Esophagus mucosa (tissue), 1 donor: ENCODE results near the gene FKBP8. TPM values are rescaled to one million over a fixed set of nuclear protein-coding genes. Genes with fewer than 3 reads are reported as not detected.

Experiments used
- ATAC-seq: fragments of 200-7000 bp; cut with Tn5 transposase; one replicate; pipeline ENCODE4 v1.9.1; 2020
- total RNA-seq: library from RNA; stranded (reverse); gene quantifications from one replicate; pipeline ENCODE4 v1.2.4, GENCODE V29; 2023
- donor health status: DM: yes; HTN: yes; CAD: no.

FKBP8 gene
- total RNA-seq, 1 donor from 2014 or later: 125 TPM

DNA sequence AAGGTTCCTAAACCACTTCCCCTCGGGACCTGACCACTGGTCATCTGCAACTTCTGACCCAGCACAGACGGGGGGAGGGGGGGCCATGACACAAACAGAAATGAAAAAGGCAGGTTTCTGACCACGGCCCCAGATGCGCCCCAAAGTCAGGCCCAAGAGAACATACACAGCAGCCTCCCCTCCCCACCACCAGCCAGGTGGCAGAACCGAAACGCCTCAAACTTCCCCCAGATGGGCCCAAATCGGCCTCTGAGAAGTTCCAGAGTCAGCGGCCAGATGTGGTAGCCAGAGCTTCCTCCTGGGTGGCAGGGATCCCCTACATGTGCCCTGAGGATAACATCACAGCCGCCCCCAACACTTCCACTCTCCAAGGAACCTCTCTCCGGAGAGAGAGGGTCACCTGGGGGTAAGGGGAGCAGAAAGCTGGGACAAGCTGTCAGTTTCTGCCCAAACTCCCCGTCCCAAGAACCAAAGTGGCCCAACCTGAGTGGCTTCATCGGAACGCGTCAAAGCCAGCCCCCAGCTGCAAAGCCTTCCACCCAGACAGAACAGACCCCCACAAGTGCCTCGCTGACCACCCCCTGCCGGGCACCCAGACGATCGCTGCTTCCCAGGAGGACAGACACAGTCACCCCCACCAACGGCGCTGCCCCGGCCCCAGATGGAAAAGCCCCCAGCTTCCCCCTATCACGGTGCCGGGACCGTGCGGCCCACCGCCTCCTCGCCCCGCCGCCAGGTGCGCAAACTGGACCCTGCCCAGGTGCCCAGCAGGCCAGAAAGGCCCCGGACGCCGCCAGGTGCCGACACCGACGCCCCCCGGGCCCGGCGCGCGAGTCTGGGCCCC is 22.3 kb downstream of the FKBP8 start:
- ATAC-seq: peak; percentile 0

DNA sequence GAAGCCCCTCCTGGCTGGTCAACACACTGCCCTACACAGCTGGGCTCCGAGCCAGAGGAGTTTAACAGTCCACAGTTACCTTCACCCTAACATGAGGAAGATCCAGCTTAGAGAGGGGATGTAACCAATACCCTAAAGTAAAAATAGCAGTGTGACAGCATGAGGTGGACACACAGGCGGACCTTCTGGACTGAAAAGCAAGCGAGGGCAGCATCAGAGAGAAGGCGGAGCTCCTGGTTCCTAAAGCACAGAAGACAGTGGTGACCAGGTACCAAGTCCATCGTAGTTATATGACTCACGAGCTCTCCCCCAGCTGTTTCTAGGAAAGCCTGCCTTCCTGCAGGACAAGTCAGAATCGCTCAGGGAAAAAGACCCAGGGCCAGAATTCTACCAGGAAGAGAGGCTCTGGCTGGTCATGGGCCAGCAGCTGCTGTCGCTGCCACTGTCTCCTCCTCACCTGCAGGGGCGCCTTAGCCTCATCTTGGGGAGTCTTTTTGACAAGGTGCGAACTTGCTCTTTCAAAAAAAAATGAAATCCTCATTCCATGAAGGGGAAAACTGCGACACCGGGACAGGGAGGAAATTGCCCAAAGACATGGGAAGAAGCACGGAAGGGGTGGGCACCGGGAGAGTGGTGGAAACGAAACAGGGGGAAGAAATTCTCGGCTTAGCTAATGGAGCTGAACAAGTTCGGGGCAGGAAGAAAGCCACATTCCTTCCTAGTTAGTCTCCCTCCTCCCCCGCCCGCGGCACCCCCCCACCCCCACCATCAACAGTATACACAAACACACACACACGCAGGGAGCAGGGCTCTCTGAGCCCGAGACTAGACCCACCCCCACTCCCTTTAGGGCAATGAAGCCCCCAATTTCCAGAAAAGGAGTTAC is 23.2 kb downstream of the FKBP8 start:
- ATAC-seq: peak; percentile 8

DNA sequence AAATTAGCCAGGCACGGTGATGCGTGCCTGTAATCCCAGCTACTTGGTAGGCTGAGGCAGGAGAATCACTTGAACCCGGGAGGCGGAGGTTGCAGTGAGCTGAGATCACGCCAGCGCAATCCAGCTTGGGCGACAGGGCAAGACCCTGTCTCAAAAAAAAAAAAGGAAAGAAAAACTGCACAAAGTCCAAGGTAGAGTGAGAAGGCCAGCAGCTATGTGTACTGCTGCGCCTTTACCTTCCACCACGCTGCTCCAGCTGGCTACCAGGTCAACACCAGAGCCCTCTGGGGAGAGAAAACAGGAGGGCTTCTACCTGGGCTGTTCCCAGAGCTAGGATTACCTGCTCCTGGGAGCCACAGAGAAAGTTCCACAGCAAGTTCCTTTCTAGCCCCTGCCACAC is 24.7 kb downstream of the FKBP8 start:
- ATAC-seq: no peak

DNA sequence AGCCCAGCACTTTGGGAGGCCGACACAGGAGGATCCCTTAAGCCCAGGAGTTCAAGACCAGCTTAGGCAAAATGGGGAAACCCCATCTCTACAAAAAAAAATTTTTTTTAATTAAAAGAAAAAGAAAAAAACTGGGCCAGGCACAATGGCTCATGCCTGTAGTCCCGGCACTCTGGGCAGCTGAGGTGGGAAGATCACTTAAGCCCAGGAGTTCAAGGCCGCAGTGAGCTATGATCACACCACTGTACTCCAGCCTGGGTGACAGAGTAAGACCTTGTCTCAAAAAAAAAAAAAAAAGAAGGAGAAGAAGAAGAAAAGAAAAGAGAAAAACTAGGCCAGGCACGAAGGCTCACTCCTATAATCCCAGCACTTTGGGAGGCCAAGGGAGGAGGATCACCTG is 25.8 kb downstream of the FKBP8 start:
- no peak for ATAC-seq

DNA sequence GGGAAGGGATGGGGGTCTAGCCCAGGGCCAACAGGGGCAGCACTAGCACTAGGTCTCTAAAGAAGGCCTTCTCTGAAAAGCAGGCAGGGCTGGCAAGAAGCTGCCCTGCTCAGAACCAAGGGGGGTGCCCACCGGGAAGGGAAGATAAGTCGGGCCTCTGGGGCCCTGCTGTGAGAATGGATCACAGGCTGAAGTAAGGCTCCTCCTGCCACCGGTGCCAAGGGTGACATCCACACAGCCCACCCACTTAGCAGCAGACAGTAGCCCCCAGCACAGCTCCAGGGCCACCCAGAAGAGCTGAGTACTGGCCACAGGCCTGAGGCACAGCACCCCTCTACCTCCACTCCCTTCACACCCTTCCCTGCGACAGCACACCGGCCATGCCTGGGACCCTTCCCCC is 27.4 kb downstream of the FKBP8 start:
- no peak for ATAC-seq

DNA sequence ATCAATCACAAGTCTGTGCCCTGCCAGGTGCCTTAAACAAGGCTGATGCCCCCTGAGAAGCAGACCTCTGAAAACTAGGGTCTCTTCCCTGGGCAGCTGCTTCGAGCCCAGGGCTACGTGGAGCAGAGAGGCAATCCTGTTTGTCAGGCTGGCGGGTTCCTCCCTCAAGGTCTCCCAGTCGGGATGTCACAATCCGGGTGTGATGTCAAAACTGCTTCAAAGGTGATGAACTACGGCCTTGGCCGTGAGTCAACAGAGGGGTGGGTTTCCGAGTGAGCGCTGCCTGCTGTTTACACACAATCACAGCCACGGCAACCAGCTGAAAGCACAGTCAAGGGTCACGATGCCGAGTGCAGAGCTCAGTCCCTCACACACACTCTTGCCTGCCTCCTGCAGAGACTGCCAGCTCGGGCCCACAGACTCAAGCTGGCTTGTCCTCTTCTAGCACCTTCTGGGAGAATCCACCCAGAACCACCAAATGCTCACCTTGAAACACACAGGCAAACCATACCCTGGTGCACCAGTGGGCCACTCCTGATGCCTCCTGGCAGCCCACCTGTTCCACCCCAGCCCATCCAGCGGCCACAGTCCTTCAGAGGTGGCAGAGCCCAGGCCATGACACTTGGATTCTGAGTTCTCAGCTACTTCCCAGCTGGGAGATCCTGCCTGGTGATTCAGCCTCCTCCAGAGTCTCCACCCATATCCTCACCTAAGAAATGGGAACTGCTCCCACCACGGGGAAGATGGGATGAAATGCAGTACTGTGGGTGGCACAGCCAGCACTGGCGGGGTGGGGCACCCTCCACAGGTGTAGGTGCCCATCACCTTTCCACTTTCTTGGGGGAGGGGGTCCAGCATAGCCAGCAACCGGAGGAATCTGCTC is 28.3 kb downstream of the FKBP8 start:
- ATAC-seq: peak; percentile 63

DNA sequence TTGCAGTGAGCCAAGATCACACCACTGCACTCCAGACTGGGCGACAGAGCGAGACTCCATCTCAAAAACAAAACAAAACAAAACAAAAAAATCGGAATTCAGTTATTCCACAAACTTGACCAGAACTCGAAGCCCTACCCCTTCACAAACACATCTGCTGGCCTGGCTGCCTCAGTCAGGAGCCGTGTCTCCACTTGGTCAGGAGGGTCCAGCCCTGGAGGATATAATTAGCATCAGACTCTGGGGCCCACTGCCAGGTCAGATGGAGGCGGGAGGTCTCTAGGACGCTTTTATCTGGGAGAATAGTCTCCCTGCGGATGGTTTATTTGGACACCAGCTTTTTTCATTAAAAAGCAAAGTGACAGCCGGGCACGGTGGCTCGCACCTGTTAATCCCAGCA is 29.5 kb downstream of the FKBP8 start:
- no peak for ATAC-seq

DNA sequence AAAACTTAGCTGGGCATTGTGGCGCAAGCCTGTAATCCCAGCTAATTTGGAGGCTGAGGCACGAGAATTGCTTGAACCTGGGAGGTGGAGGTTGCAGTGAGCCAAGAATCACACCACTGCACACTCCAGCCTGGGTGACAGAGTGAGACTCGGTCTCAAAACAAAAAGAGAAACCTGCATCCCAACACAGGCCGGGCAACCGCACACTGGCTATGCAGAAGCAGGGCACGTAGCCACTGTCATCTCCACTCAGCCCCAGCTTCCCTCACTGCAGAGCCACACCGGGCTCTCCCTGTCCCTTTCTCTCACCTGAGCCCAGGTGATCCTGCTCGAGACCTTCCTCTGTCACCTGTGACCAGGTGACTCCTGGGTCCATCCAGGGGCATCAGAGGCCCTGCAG is 33.2 kb downstream of the FKBP8 start:
- no peak for ATAC-seq

DNA sequence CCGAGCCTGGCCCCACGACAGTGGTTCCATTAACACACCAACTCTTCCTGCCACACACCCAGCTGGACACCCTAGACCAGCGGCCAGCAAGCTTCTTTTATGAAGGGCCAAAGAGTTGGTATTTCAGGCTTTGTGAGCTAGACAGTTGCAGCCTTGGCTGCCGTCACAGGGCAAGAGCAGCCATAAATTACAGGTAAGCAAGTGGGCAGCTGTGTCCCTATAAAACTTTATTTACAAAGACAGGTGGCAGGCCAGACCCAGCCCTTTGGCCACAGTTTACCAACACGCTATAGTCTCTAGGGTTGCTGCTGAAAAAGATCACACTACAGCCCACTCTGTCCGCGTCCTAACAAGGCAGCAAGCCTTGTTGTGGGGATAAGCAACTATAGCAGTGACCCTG is 34.8 kb downstream of the FKBP8 start:
- no peak for ATAC-seq

DNA sequence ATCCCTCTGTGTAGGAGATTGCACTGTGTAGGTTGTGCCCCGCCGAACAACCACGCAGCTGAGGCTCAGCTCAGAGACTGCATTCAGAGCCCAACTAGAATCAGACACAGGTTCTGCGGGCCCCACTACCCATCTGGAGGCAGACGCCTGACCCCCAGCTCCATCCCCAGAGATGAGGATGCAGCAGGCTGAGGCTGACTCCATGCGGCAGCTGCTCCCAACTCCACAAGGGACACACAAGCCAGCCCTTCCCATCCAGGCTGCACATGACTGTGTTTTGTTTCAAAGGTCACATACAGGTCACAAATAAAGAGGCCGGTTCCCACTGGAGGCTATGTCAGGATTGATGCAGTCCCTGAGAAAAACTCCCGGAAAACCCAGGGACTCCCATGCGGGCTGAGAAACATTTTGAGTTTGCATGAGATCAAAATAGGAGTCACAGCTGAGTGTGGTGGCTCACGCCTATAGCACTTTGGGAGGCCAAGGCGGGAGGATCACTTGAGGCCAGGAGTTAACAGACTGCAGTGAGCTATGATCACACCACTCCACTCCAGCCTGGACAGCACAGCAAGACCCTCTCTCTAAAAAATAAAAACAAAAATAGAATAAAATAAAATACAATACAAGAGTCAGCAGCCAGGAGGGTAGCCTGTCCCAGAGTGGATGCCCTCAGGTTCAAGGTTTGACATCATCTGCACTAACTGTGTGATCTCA is 35.5 kb downstream of the FKBP8 start:
- ATAC-seq: no peak

DNA sequence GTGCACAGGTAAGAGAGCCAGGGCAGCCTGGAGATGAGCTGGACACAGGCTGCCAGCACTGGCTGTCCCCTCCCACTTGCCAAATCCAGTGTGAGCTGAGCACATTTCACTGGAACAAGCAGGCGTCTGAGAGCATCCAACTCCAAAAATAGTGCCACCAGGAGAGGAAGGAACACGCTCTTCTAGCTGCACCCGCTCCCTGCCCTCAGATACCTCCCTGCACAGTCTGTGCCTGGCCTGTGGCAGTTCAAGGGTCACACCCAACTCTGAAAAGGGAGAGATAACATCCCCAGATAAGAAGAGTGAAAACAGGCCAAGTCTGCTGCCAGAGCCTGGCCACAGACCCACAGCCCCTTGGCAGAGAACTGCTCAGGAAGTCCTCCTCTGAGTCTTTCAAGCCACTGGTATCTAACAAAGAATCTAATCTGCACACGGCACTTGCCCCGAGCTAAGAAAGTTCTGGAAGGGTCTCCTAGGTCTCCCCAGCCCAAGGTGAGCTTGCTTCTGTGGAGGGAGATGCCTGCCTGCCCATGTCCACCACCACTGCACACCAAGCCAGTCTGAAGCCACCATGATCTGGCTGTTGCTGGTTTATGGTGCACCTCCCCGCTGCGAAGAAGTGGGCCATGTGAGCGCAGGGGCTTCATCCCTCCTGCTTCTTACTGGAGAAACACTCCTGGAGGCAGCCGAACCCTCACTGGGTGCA is 36.2 kb downstream of the FKBP8 start:
- ATAC-seq: no peak

DNA sequence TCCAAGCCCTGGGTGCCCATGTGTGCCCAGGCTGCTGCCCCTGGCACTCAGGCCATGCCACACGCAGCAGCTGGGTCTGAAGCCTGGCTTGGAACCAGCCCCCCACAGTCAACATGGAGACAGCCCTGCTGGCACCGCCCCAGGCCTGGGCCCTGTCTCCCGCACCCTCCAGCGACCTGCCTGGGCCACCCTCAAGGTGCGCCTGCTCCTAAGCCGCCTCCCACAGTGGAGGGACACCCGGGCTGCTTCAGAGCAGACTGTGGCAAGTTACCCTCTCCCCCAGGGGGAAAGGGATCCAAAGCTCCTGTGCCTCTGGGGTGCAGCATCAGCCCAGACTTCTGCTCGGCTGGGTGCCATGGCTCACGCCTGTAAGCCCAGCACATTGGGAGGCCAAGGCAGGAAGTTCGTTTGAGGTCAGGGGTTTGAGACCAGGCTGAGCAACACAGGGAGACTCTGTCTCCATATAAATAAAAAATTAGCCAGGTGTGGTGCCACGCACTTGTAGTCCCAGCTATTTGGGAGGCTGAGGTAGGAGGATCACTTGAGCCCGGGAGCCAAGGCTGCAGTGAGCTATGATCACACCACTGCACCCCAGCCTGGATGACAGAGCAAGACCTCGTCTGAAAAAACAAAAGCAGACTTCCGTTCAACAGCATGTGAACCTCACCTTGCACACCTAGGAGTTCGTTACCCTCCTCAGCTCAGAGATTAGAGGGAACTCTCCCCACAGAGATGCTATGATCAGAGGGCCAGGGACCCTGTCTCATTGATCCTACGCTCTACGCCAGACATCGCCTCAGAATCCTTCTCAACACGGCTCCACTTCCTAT is 37.1 kb downstream of the FKBP8 start:
- ATAC-seq: no peak

DNA sequence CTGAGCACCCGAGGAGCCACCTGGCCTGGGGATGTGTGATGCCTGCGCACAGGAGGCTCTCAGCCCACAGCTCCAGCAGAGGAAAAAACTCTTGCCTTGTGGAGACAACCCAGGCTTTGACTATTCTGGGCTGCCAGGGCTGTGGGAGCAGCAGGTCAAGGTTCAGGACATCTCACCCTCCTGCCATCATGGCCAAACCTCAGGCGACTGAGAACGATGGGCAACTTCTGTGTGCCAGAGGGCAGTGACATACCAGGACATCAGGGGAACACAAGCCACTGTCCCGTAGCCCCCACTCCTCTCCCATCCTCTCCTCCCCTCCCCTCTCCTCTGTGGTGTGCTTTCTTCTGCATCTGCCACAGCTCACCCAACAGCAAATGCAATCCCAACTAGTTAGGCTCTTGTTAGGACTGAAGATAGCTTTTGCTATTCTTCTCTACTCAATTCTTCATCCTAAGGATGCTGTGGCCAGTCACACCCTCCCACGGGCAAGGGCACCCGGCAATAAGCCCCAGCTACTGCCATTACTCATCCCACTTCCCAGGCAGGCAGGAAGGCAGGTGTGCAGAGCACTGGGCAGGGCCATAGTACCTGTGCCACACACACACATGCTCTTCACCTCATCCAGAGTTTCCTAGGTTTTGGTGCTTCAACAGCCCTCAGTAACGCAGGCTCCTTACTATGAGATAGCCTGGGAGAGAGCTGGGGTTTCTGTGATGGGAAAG is 38.3 kb downstream of the FKBP8 start:
- ATAC-seq: peak; percentile 41

DNA sequence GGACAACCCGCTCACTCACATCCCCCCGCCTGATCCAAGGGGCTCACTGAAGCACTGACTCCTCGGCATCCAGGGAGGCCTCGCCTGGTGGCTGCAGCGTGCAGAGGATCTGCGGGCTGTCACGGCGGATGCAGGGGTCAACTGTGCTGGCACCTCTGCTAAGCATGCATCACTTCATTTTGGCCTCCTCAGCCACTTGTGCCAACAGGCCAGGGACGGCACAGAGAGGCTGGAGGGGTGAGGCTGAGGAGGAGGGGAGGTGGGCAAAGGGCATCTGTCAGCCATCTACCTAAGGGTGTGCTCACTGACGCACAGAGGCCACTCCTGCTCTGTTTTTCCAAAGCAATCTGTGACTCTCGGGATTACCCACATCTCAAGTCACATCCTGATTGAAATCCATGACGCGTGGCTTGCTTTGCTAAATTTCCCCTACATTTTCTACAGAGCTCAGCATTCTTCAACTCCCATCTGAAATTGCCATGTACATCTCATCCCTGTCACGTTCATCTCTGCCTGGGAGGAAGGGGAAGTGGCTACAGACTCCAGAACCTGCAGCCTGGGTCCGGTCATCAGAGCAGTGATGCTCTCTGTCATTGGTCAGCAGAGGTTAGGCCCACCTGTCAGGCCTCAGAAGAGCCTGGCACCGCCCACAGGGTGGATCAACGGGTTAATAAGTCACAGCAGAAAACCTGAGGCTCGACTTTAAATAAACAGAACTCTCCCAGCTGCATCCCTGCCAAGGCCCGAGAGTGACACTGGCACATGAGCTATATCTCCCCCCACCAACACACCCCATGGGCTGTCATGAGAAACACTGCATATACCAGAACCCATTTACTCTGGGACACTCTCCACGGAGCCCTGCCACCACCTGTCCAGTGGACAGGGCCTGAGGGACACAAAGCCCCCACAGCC is 39.1 kb downstream of the FKBP8 start:
- ATAC-seq: peak; percentile 8

DNA sequence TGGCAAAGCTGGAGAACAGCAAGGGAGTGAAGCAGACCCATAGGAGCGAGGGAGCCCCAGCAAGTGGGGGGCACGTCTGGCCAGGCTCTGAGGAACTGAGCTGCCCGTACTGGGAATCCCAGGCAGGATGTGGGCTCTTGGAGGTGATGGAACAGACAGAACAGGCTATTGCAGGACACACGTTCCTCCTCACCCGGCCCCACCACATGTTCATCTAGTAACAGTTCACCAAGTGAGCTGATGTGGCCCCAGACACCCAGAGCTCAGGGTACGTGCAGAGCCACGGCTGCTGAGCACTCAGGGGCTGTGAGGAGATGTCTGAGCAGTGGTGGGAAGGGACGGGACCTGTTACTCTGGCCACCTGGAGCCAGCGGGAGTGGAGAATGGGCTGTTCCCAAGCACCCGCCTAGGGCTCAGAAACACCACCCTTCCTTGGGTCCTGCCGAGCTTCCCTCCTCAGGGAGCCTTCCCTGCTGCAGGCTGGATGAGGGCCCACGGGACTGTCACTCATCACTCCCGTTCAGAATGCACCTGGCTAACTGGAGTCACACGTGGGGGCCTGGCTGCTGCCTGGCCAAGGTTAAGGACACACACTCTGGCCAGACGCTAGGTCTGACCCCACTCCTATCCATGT is 39.9 kb downstream of the FKBP8 start:
- no peak for ATAC-seq

DNA sequence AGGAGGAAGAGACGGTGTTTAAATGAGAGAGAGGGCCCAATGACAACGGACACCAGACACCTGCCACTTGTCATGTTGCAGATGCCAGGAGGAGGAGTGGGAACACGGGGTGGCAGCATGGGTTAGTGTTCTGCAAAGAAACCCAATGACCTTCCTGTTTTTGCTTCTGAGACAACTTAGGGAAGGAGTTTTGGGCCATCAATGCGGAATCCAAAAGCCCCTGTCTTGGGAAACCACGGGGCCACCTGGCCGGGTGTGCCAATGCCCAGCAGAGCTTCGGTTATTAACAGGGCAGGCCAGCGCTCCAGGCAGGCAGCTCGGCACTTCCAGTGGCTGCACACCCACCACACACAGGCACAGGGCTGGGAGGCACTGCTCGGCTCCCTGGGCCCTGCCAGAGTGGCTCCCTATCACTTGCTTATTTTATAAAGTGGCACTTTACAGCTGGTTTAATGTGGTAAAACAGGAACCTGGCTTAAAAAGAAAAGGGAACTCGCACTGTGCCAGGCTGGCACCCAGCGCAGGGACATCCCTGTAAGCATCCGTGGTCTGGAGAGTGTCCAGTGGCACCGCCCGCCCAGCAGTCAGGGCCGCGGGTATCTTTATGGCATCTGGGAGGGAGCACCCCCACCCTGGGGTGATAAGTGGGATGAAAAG is 40.6 kb downstream of the FKBP8 start:
- no peak for ATAC-seq

DNA sequence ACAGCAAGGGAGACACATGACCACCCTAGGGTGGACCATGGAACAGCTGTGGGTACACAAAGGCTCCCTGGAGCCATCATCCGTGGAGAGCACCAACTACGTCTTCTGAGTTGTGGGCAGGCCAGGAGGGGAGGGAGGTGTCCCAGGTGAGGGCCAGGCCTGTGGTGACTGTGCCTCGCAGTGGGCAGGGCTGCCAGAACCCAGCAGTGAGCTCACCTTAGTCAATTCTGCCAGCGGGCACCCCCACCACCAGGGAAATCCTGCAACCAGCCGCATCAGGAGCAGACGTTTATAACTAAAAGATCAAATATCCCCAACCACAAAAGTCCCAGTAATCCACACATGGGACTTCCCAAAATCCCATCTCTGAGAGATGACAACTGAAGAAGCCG is 41.1 kb downstream of the FKBP8 start:
- no peak for ATAC-seq

DNA sequence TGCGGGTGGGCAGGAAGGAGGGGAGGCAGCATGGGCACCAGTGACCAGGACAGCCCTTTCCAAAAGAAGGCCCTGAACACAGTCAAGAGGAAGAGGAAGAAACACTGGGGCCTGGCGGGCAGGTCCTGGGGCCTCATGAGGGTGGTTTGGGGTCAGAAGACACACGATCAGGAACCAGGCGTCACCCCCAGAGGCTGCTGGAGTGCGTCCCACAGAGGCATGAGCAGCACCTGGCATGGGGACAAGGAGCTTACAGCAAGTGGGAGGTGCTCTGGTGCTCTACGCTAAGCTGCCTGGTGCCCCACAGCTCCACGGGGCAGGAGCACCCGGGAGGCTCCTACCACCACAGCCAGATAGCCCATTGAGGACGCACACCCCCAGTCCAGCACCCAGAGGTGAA is 41.5 kb downstream of the FKBP8 start:
- ATAC-seq: no peak
